ENCODE results near the gene TYW1B.
"Not testable (repeated sequence)": the region's sequence is repeated elsewhere in the genome, so short reads cannot be mapped to it uniquely, and the experiment has no call there.

The TYW1B gene

DNA sequence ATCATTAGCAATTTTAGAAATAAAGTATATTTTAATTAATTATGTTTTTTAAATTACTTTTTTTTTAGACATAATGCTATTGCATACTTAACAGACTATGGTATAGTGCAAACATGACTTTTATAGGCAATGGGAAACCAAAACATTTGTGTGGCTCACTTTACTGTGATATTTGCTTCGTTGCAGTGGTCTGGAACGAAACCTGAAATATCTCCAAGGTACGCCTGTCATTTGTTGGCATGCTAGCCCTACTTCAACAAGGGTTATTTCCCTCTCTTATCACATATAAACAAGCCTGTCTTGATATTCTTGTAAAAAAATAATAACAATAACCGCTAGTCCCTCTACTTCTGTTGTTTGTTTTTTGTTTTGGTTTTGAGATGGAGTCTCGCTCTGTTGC lies 74.2 kb downstream of the TYW1B start:
- DNase-seq, result no peak

DNA sequence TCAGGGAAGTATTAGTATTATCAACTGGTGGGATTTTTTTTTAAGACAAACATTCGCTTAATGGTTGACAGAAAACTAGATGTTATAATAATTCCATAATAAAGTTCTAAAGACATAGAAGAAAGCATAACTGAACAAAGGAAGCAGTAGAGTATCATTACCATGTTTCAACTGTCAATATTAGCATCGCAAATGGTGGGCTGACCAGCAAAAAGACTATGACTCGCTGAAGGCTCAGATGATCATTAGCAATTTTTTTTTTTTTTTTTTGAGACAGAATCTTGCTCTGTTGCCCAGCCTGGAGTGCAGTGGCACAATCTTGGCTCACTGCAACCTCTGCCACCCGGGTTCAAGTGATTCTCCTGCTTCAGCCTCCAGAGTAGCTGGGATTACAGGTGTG lies 74.8 kb downstream of the TYW1B start:
- DNase-seq, result not testable (repeated sequence)

DNA sequence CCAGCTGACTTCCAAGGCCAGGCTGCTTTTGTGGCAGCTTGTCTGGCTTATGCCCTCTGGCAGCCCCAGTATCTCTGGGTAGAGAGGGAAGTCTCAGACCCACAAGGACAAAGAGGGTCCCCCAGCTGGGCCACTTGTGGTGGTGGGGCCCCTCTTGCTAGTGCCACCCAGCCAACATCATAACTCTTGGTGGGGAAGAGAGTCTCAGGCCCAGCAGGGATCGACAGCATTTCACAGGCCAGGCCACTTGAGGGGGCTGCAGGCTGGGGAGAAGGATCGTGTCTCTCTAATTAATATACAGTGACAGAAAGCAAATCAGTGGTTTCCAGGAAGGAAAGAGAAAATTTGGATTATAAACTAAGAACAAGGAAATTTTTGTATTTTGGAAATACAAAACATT lies 76.0 kb downstream of the TYW1B start:
- DNase-seq, result no peak

DNA sequence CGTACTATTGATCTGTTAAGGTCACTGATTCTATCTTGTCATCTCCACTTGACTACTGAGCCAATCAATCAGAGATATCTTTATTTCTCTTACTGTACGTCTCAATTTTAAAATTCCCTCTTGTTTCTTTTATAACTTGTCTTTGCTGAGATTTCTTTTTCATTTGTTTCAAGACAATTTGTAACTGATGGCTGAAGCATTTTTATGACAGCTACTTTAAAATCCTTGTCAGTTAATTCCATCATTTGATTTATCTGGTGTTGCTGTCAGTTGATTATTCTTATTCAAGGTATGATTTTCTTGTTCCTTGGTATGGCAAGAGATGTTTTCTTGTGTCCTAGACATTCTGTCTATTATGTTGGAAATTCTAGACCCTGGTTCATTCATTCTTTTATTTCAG lies 76.6 kb downstream of the TYW1B start:
- no peak for DNase-seq

DNA sequence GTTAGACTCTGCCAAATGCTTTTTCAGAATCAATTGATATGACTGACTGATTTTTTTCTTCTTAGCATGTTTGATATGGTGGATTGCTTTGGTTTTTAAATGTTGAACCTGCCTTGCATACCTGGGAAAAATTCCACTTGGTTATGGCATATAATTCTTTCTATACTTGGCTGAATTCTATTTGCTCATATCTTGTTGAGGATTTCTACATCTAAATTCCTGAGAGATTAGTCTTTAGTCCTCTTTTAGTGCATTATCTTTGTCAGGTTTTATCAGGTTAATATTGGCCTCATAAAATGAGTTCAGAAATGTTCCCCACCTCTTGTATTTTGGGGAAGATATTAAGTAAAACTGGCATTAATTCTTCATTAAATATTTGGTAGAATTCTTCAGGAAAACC lies 79.4 kb downstream of the TYW1B start:
- not testable (repeated sequence) for DNase-seq

DNA sequence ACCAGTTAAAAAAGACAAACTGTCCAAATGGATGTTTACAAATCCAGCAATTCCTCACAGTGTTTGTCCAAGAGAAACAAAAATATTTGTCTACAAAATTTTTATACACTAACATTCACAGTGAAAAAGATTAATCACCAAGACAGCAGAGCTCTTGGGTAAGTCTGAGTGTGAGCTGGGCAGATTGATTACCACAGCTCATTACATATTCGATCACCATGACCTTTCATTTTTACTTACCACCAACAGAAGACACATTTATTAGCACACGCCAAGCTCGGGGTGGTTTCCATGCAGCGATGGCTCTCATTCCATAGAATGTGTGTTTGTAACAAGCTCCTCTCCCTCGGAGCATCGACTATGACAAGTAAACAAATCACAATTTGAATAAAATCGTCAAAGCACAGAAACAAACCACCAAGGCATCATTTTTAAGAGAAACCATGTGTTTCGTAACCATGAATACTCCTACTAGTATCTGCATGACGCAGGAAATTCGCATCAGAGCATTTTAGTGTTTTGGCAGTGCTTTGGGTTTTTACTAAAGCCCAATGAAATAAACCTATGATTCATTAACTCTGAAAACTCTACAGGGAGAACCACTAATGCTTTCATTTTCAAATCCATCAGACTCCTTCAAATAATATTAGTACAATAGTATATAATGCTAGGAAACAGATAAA lies 83.6 kb downstream of the TYW1B start:
- not testable (repeated sequence) for DNase-seq

DNA sequence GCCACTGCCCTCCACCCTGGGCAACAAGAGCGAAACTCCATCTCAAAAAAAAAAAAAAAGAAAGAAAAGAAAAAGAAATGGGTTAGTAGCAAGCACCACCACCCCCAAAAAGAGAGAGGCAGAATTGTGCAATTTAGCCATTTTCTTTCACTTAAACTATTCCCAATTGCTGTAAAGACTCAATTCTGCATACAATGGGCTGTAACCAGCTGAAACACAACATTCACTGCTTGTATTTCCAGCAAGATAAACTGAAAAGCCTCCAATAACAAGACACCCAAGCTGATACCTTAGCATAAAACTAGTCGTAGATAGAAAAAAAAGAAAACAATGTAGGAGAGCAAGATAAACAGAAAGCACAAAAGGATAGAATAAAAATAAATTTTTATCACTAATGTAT lies 84.2 kb downstream of the TYW1B start:
- not testable (repeated sequence) for DNase-seq

DNA sequence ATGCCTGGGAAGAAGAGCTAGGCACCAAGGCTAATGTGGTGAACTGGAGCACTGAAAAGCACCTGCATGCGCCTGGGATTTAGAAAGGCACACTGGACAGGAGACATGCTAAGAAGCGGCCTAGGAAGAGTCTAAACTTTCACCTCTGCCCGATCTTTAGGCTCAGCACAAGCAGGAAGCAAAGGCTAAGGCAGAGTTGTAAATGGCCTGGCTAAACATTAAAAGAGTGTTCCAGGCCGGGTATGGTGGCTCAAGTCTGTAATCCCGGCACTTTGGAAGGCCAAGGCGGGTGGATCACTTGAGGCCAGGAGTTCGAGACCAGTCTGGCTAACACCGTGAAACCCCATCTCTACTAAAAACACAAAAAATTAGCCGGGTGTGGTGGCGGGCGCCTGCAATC lies 88.3 kb downstream of the TYW1B start:
- not testable (repeated sequence) for DNase-seq

DNA sequence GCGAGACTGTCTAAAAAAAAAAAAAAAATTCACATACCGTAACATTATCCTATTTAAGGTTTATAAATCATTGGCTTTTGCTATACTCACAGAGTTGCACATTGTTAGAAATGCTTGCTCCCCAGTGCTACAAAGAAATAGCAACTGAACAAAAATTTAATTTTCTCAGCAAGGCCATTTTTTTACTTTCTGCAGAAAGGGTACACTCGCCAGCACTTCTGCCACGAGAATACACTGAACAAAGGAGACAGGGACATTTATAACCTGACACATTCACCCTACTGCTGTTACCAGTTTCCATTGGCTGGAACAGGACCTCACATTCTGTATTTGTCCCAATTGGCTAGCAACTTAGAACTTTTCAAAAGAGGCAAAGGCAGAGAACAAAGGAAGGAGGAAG lies 92.1 kb downstream of the TYW1B start:
- not testable (repeated sequence) for DNase-seq

DNA sequence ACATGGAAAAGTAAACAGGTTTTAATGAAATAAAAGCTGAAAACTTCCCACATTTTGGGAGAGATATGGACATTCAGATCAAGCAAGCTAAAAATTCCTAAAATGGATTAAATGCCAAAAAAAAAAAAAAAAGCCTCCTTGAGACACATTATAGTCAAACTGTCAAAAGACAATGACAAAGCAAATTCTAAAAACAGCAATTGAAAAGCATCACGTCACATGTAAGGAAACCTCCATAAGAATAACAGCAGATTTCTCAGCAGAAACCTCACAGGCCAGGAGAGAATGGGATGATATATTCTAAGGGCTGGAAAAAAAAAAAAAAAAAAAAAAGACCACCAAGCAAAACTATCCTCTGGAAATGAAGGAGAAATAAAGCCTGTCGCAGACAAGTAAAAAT lies 97.2 kb downstream of the TYW1B start:
- not testable (repeated sequence) for DNase-seq

DNA sequence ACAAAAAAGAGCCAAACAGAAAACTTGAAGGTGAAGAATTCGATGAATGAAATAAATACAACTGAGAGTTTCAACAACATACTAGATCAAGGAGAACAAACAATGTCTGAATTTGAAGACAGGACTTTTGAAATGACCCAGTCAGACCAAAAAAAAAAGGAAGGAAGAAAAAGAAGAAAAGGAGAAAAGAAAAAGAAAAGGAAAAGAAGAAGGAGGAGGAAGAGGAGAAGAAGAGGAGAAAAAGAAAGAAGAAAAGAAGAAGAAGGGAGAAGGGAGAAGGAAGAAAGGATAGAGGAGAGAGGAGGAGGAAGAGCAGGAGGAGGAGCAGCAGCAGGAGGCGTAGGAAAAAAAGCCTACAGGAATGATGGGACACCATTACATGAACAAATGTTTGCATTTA lies 97.6 kb downstream of the TYW1B start:
- not testable (repeated sequence) for DNase-seq

DNA sequence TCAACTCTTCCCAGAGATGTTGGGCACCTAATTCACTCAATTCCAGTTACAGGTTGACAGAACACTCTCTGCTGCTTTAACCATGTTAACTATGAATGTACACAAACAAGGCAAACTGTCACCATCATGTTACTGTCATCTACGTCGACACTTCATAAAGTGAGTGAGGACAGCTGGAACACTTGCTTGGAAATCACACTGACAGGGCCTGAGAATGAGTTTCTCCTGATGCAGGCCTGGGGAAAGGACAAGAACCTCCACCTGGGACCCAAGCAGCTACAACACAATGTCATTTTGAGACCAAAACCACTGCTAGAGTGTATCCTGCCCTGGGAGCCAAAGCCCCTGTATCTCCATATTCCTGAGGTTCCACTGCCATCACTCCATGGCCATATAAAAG lies 98.9 kb downstream of the TYW1B start:
- DNase-seq, result not testable (repeated sequence)

DNA sequence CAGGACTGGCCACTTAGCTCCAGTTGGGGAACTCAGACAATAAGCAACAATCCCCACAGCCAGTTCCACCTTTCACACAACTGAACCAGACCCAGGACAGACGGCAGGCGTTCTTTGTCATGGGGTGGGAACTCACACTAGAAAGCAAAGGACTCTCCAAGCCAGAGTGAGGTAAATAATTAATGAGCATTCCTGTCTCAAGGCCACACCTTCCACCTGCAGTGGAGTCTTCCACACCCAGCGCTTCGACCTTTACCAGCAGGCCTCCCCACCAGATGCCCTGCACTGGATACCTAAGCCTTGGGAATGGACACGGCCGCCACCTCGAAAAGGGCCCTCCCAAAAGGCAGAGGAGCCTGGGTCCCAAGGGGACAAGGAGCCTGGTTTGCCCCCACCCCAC lies 105.3 kb downstream of the TYW1B start:
- DNase-seq, result not testable (repeated sequence)

DNA sequence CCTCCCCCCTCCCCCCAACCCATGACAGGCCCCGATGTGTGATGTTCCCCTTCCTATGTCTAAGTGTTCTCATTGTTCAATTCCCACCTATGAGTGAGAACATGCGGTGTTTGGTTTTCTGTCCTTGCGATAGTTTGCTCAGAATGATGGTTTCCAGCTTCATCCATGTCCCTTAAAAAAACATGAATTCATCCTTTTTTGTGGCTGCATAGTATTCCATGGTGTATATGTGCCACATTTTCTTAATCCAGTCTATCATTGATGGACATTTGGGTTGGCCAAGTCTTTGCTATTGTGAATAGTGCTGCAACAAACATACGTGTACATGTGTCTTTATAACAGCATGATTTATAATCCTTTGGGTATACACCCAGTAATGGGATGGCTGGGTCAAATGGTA lies 107.1 kb downstream of the TYW1B start:
- not testable (repeated sequence) for DNase-seq

DNA sequence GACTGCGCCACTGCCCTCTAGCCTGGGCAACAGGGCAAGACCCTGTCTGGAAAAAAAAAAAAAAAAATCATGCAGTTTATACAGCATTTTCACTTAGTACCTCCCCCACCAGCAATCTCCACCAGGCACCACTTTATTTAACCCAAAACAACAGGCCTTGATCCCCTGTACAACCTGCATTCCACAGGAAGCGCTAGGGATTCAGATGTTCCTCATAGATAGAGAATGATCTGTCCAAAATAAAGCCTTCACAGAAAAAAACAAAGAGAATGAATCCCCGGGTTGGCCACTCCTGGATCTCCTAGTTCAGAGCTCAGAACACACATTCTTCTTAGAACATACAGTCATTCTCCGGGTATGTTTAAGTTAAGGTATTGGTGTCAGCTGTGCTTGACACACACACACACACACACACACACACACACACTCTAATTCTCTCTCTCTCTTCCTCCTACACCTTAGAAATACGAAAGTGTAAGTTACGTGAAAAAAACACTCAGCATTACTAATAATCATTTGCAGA lies 110.7 kb downstream of the TYW1B start:
- DNase-seq, result not testable (repeated sequence)

DNA sequence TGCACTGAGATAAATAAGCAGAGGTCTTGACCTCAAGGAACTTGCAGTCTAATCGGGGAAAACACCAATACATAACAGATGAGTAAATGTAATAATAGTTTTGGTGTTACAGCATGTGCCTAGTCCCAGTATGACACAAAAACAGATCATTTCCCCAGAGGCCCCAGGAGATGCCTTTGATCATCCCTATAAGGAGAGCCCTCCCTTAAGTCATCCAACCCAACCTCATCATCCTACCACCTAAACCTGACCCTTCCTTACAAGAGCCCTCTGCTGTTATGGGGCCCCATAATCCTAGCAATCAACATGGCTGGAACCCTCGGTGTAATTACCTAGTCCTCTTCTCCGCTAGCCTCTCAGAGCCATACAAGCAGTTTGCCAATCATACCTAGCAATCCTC lies 116.1 kb downstream of the TYW1B start:
- not testable (repeated sequence) for DNase-seq

DNA sequence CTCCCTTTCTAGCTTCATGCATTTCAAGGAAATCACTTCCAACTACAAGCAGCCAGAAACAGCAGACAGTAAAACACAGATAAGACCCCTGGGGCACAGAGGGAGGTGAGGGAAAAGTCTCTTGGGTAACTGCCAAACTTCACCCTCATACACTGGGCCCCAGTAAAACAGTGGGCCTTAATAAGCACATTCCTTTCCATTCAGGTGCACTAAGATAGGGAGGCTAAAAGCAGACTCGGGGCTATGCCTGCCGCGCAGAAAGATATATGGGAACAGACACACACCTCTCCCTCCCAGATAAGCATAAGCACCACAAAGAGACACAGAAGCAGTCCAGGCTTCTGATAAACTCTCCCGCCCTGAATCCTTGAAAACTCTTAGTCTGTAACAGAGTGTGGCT lies 117.0 kb downstream of the TYW1B start:
- no peak for DNase-seq

DNA sequence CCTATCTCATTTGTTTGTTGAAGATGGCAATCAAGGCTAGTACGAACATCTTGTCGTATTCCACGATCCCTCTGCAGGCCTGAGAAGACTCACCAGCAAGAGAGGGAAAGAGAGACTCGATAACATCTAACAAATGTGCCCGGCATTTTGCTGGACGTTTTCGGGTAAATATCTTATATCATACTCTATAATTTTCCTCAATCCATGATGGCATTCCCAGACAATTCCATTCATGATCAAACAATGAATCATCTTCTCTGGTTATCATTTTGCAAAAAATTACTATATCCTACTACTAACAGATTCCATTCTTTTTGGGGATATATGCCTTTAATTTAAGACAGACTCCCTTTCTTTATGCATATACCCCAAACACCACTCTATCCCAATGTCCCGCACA lies 118.1 kb downstream of the TYW1B start:
- DNase-seq, result no peak

DNA sequence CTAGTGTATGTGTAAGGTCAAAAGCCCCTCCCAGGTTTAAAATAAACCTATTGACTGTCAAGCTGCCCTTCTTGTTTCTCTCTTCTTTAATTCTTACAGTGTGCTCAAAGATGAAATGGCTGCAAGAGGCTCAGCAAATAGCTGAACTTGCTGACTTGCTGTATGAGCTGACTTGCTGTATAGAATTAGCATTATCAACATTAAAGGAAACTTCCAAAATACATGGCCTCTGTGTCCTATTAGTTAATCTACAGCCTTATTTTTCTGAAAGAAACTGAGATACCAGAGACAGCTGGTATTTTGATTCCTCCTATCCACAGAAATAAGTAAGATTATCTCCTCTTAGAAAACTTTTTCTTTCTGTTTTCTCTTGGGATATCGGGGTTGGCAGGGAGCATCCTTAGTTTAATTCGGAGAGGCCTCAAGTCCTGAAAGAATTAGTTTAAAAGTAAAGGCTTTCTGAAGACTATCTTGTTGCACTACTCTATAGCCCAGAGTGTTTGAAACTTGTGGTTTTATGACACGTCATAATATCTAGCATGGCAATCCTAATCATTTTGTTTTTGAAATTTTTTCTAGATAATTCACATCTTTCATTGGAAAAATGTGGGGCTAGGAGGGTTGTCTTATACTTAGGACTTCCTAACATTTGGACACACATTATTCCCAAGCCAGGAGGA lies 119.5 kb downstream of the TYW1B start:
- DNase-seq, result not testable (repeated sequence)

DNA sequence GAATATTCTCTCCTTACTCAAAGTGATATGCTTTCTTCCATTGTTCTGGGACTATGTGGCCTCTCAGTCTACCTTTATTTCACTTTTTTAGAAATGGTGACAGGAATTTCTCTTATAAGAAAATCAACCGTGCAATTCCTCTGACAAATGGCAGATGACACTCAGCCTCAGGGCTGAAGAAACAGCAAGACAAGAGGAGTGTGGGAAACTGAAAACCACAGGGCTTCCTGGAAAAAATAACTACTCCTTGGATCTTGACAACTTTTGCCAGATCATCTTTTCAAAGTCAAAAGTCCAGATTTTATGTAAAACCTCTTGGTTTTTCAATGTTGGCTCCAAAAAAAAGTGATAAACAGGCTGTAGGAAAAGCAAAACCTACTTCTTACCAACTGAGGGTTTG lies 121.5 kb downstream of the TYW1B start:
- no peak for DNase-seq

DNA sequence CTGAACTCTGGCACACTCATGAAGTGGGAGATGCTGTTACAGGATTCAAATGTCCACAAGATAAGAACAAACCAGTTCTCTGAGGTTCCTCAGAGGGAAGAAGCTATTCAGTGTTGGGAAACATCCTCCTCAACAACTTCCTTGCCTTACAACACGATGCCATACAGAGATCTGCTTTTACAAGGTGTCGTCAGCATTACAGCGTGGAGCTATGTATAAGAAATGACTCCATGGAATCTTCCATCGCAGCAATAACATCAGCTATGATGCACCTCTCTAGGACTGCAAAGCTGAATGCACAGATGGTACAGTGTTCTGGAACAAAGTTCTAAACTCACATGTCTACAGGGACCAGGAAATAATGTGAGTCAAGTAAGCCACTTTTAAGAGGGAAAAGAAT lies 122.3 kb downstream of the TYW1B start:
- not testable (repeated sequence) for DNase-seq

DNA sequence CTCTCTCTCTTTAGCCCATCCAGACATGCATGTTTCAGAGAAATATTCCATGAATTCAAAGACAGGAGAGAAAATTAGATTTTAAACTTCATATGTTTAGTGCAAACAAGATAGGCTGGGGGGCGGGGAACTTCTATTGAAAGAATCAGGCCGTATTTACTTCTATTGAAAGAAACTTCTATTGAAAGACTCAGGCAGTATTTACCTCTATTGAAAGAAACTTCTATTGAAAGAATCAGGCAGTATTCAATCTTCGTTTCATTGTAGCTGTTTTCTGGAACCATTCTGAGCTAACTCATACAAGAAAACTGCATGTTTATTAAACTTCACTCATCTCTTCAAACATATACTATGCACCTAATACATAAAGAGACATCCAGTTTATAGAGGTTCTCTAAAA lies 123.1 kb downstream of the TYW1B start:
- no peak for DNase-seq

DNA sequence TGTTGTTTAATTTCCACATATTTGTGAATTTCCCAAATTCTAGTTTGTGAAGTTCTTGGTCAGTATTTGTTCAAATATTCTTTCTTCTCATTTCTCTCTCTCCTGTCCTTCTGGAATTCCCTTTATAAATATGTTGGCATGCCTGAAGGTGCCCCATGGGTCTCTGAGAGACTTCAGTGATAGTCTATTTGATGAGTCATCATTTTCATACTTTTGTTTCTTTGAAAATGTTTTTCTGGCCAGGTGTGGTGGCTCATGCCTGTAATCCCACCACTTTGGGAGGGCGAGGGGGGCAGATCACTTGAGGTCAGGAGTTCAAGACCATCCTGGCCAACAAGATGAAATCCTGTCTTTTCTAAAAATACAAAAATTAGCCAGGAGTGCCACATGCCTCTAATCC lies 127.5 kb downstream of the TYW1B start:
- not testable (repeated sequence) for DNase-seq

DNA sequence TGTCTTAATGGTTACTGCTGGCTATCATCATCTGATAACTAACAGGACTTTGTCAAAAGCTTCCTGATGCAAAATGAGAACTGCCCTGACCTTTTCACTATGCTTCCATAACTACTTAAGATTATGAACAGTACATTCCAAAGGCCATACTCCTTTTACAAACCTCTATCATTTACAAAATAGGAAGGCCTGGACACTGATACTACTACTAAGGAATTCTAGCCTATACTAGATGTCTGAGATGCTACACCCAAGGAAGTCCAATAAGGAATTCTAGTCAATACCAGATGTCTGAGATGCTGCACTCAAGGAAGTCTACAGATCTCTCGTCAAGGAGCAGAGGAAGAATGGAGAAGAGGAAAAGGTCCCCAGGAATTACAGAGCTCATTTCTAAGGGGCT lies 130.9 kb downstream of the TYW1B start:
- not testable (repeated sequence) for DNase-seq

DNA sequence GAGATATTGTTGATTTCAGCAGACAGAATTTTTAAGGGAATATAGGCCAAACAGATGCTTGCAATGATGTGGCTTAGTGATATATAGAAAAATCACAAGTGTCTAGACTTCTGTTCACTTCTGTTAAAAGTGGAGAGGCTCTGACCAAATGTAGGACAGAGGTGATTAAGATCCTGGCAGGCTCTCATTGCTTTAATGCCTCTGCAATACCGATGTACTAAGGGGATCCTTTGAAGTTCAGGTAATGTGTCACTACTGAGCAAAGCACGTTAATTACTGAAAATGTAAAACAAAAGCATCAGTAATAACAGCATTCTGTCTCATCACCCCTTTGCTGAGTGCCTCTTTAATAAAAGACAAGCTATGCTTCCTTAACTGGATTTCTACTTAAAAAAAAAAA lies 131.4 kb downstream of the TYW1B start:
- DNase-seq, result not testable (repeated sequence)

Data from CD4-positive, alpha-beta T cell treated with Interleukin-17A for 1 hour (primary cell).